Glomerular visceral epithelial cell (primary cell): ENCODE data around the gene SDK2.

Experiments used
- DNase-seq: peaks from one replicate; pipeline ENCODE4 v3.0.0-alpha.2; 2016; ENCODE audit errors: extremely low spot score

The SDK2 gene

GRCh38 chr17:73365301-73365874 is 278.9 kb downstream of the SDK2 start:
- DNase-seq, result no peak

GRCh38 chr17:73364155-73364522 is 280.1 kb downstream of the SDK2 start:
- no peak for DNase-seq

- DNase-seq, result no peak
Measured at GRCh38 chr17:73363442-73364154, 280.6 kb downstream of the SDK2 start.

- DNase-seq, result no peak
Measured at GRCh38 chr17:73362697-73363096, 281.5 kb downstream of the SDK2 start.

- no peak for DNase-seq
Measured at GRCh38 chr17:73360961-73361761, 283.1 kb downstream of the SDK2 start.

GRCh38 chr17:73359987-73360410 is 284.2 kb downstream of the SDK2 start:
- DNase-seq, result no peak

- DNase-seq, result no peak
Measured at GRCh38 chr17:73359352-73359751, 284.9 kb downstream of the SDK2 start.

- DNase-seq, result no peak
Measured at GRCh38 chr17:73358668-73359067, 285.6 kb downstream of the SDK2 start.

- no peak for DNase-seq
Measured at GRCh38 chr17:73357981-73358380, 286.3 kb downstream of the SDK2 start.

GRCh38 chr17:73357318-73357717 is 286.9 kb downstream of the SDK2 start:
- DNase-seq, result no peak

GRCh38 chr17:73356561-73357170 is 287.6 kb downstream of the SDK2 start:
- DNase-seq, result no peak

GRCh38 chr17:73354423-73355284 is 289.6 kb downstream of the SDK2 start:
- no peak for DNase-seq

GRCh38 chr17:73352261-73352660 is 292.0 kb downstream of the SDK2 start:
- no peak for DNase-seq

- DNase-seq, result no peak
Measured at GRCh38 chr17:73351764-73352163, 292.5 kb downstream of the SDK2 start.

GRCh38 chr17:73350864-73351263 is 293.4 kb downstream of the SDK2 start:
- DNase-seq, result no peak

GRCh38 chr17:73349647-73350046 is 294.6 kb downstream of the SDK2 start:
- DNase-seq, result no peak

GRCh38 chr17:73349138-73349537 is 295.1 kb downstream of the SDK2 start:
- no peak for DNase-seq

GRCh38 chr17:73348829-73349095 is 295.5 kb downstream of the SDK2 start:
- DNase-seq, result no peak

GRCh38 chr17:73348018-73348828 is 296.0 kb downstream of the SDK2 start:
- no peak for DNase-seq

GRCh38 chr17:73347351-73347750 is 296.9 kb downstream of the SDK2 start:
- DNase-seq, result no peak
